K562 (cell line): ENCODE data around the gene NUDT21. TPM values are rescaled to one million over a fixed set of nuclear protein-coding genes. Genes with fewer than 3 reads are reported as not detected.

Experiments used
- ATAC-seq: fragments of 200-7000 bp; cut with Tn5 transposase; 3 replicates; pipeline ENCODE4 v1.9.1; 2020; ENCODE audit warnings: moderate library complexity
- BruUV-seq: library from RNA; stranded (reverse); fragments of 400-500 nt; replicated peaks from 2 replicates; lab custom pipeline; 2021; lab: Mats Ljungman, UMichigan
- CTCF ChIA-PET: fragments of 300-600 bp; formaldehyde crosslinking; extraction: SDS; loops from one replicate; lab custom pipeline; 2021; ENCODE audit warnings: low intra/inter-chr PET ratio; lab: Yijun Ruan, JAX
- POLR2A ChIA-PET: fragments of 300-600, 350-650 bp; sonication (Branson Sonifier 250); formaldehyde crosslinking; extraction: SDS; loops from one replicate; lab custom pipeline; 2021; ENCODE audit warnings: antibody characterized with exemption, inconsistent platforms; lab: Yijun Ruan, JAX
- DNase-seq, 4 experiments: peaks; one replicate each; pipeline versions ENCODE4 v3.0.0 to v3.0.0-alpha.2; 2011 to 2018; ENCODE audit warnings: low spot score in 3 of 4, mixed read lengths in 3 of 4; ENCODE audit errors: extremely low read depth in 1 of 4
- FAIRE-seq: peaks from 2 replicates; lab custom pipeline; 2011; peaks lifted over from hg19 to GRCh38; lab: Jason Lieb, UNC
- H2AFZ ChIP-seq: 2 replicates; pipeline ENCODE4 v1.6.0; 2011; ENCODE audit warnings: low read depth, low read length, control low read depth, inconsistent platforms
- H3K27ac ChIP-seq: fragments of 200-600 bp; 3 replicates; pipeline ENCODE4 v1.8.0; 2011; ENCODE audit warnings: low read depth, mild to moderate bottlenecking, control low read depth, inconsistent platforms, low read length, moderate library complexity, mixed read lengths; ENCODE audit errors: extremely low read depth
- H3K27me3 ChIP-seq, 2 experiments: fragments of 300-600 bp in 1 of 2; 2 replicates in 1 of 2; 3 replicates in 1 of 2; pipeline versions ENCODE4 v1.6.0 to v1.8.0; 2011; ENCODE audit warnings: inconsistent platforms in 2 of 2, low read length in 2 of 2, mild to moderate bottlenecking in 1 of 2, mixed read lengths in 1 of 2, moderate library complexity in 1 of 2; ENCODE audit not compliant: control insufficient read depth in 2 of 2, insufficient read depth in 2 of 2
- H3K36me3 ChIP-seq: fragments of 300-600 bp; 3 replicates; pipeline ENCODE4 v1.8.0; 2011; ENCODE audit warnings: mild to moderate bottlenecking, low read length, inconsistent platforms; ENCODE audit not compliant: control insufficient read depth, insufficient read depth
- H3K4me1 ChIP-seq, 2 experiments: fragments of 200-600 bp in 1 of 2; replicated peaks in 1 of 2; 2 replicates in 1 of 2; 3 replicates in 1 of 2; pipeline versions ENCODE4 v1.5.1 to v1.8.0; 2011; ENCODE audit warnings: inconsistent platforms in 2 of 2, low read length in 2 of 2, mild to moderate bottlenecking in 1 of 2, mixed read lengths in 1 of 2, moderate library complexity in 1 of 2; ENCODE audit not compliant: control insufficient read depth in 2 of 2, insufficient read depth in 2 of 2
- H3K4me2 ChIP-seq: 2 replicates; pipeline ENCODE4 v1.6.1; 2011; ENCODE audit warnings: low read length, control low read depth, inconsistent platforms, mixed read lengths; ENCODE audit not compliant: insufficient read depth
- H3K4me3 ChIP-seq: fragments of 200-600 bp; sonication (generic), shearing (Covaris generic); 2 replicates; pipeline ENCODE4 v1.5.1; 2016; ENCODE audit warnings: control low read depth, inconsistent platforms
- H3K79me2 ChIP-seq: fragments of 200-600 bp; 3 replicates; pipeline ENCODE4 v1.8.0; 2011; ENCODE audit warnings: low read length, inconsistent platforms; ENCODE audit not compliant: control insufficient read depth, insufficient read depth
- H3K9ac ChIP-seq, 2 experiments: 2 replicates each; pipeline versions ENCODE4 v1.6.0 to v1.6.1; 2011; ENCODE audit warnings: low read depth in 2 of 2, low read length in 2 of 2, control low read depth in 1 of 2, inconsistent platforms in 1 of 2, mild to moderate bottlenecking in 1 of 2, mixed read lengths in 1 of 2; ENCODE audit not compliant: insufficient read depth in 1 of 2
- H3K9me1 ChIP-seq: one replicate; pipeline ENCODE4 v1.6.0; 2011; ENCODE audit warnings: inconsistent platforms, mild to moderate bottlenecking, low read length, moderate library complexity; ENCODE audit not compliant: control insufficient read depth, insufficient read depth
- H3K9me3 ChIP-seq: replicated peaks from 2 replicates; pipeline ENCODE4 v1.5.1; 2011; ENCODE audit warnings: low read depth, low read length, inconsistent platforms; ENCODE audit not compliant: control insufficient read depth, insufficient read depth
- H4K20me1 ChIP-seq: replicated peaks from 2 replicates; pipeline ENCODE4 v1.6.1; 2011; ENCODE audit warnings: low read length, inconsistent platforms, mixed read lengths; ENCODE audit not compliant: control insufficient read depth, insufficient read depth
- ADNP ChIP-seq: fragments of 200-800 bp; sonication (Bioruptor generic); IDR thresholded peaks from 2 replicates; pipeline ENCODE4 v1.6.1; 2016; ENCODE audit warnings: missing genetic modification characterization, missing compliant biosample characterization
- BMI1 ChIP-seq: fragments of 150-350 bp; IDR thresholded peaks from 2 replicates; pipeline ENCODE4 v1.6.1; 2014; ENCODE audit warnings: low read length
- ELF1 ChIP-seq: fragments of 200-800 bp; sonication (Bioruptor generic); IDR thresholded peaks from 2 replicates; pipeline ENCODE4 v1.6.1; 2016; ENCODE audit warnings: missing genetic modification characterization, missing compliant biosample characterization
- FOXP1 ChIP-seq: sonication (generic); formaldehyde crosslinking; IDR thresholded peaks from 2 replicates; pipeline ENCODE4 v1.8.0; 2022; ENCODE audit warnings: mild to moderate bottlenecking, missing genetic modification reagents
- MNT ChIP-seq, 2 experiments: fragments of 450-650 bp; conservative IDR thresholded peaks; 2 replicates each; pipeline ENCODE4 v1.6.1; 2017; ENCODE audit warnings: mild to moderate bottlenecking in 2 of 2, moderate library complexity in 2 of 2
- UBTF ChIP-seq, 2 experiments: IDR thresholded peaks; 2 replicates each; pipeline ENCODE4 v1.6.1; 2012; ENCODE audit warnings: improper control_type of control experiment in 2 of 2, low read depth in 2 of 2, low read length in 2 of 2, borderline replicate concordance in 1 of 2
- ZBTB7A ChIP-seq: IDR thresholded peaks from 2 replicates; pipeline ENCODE4 v1.6.1; 2011; ENCODE audit warnings: low read depth, mild to moderate bottlenecking, low read length, moderate library complexity, borderline replicate concordance; ENCODE audit not compliant: control insufficient read depth
- ZFX ChIP-seq: sonication (generic); formaldehyde crosslinking; IDR thresholded peaks from 2 replicates; pipeline ENCODE4 v1.8.0; 2022; ENCODE audit warnings: mild to moderate bottlenecking, missing genetic modification reagents, moderate library complexity
- ZNF12 ChIP-seq: sonication (generic); formaldehyde crosslinking; IDR thresholded peaks from 2 replicates; pipeline ENCODE4 v1.4.0; 2020; ENCODE audit warnings: mild to moderate bottlenecking, missing genetic modification reagents
- ZNF121 ChIP-seq: sonication (generic); formaldehyde crosslinking; conservative IDR thresholded peaks from 2 replicates; pipeline ENCODE4 v1.8.0; 2022; ENCODE audit warnings: missing genetic modification reagents
- ZNF586 ChIP-seq: fragments of 450-650 bp; formaldehyde crosslinking; conservative IDR thresholded peaks from 2 replicates; pipeline ENCODE4 v1.4.0; 2020; ENCODE audit warnings: mild to moderate bottlenecking, moderate library complexity
- ZNF707 ChIP-seq: fragments of 250-450 bp; sonication (Bioruptor Pico); conservative IDR thresholded peaks from 2 replicates; pipeline ENCODE4 v1.8.0; 2022; ENCODE audit warnings: inconsistent platforms, mild to moderate bottlenecking, moderate library complexity
- in situ Hi-C: fragments of 300-500 bp; cut with MboI; formaldehyde crosslinking; loops from 4 replicates; pipeline ENCODE4 v1.15.0; 2018; ENCODE audit warnings: inconsistent platforms, mixed read lengths
- intact Hi-C: fragments of 100-400 bp; cut with micrococcal nuclease; formaldehyde crosslinking; loops from 2 replicates; pipeline ENCODE4 v1.14.2; 2022
- polyA plus RNA-seq, 8 experiments: library from polyadenylated mRNA; depleted of rRNA in 4 of 8; stranded (reverse) in 5 of 8; unstranded in 3 of 8; fragments of >200 nt; fragmentation: Nextera tagmentation in 2 of 8; fragmentation: Illumina TruSeq in 1 of 8; extraction: Ambion mirVana in 2 of 8; extraction: Trizol in 1 of 8; gene quantifications; 2 replicates each; pipeline versions ENCODE4 v1.2.1 to v1.2.3, GENCODE V29; 2011 to 2014; ENCODE audit warnings: inconsistent platforms in 1 of 8, missing spikeins in 1 of 8
- total RNA-seq, 7 experiments: library from RNA; depleted of rRNA in 6 of 7; stranded (reverse); fragments of >200 nt in 6 of 7; fragmentation: Illumina TruSeq in 2 of 7; extraction: Trizol in 2 of 7; gene quantifications; 2 replicates each; pipeline versions ENCODE4 v1.2.1 to v1.2.3, GENCODE V29; 2011 to 2021; ENCODE audit warnings: low replicate concordance in 1 of 7

Gene NUDT21
- total and polyA plus RNA-seq, 9 of the 15 experiments (the other 6 are each of a cell fraction or from before 2014, with no cell fraction given): 62.4 to 218 (median 121) TPM

- Histone ChIP-seq H3K4me3 (no peak overlapping the region), H3K27me3 (no peaks in the 10 kb centered on the region), H2AFZ (no peak overlapping the region), H3K27ac (no peak overlapping the region)
- no peak for ATAC-seq
- intact Hi-C loops: no loop called here
- POLR2A ChIA-PET: interaction anchor here (1.1 kb wide), 1 partner anchor 80 kb away, joined by 3 read pairs; no protein-coding TSS in a partner anchor
- BruUV-seq: no TSS peak
- CTCF ChIA-PET: no interaction called here
- TF ChIP-seq UBTF (IDR thresholded peaks at IDR 0.05; ENCODE audit: borderline replicate concordance in 1 of 2, low read depth in 2 of 2, low read length in 2 of 2) (no peak), MNT (conservative IDR thresholded peaks at IDR 0.05) (no peak), ZBTB7A (no peak), ELF1 (tag) (no peak), ZNF12 (CRISPR knock-in tag) (no peak), ZNF707 (CRISPR knock-in tag) (no peak), ADNP (no peak), BMI1 (no peak), ZNF121 (CRISPR knock-in tag) (no peak), FOXP1 (CRISPR knock-in tag) (no peak), ZFX (CRISPR knock-in tag) (no peak), ZNF586 (CRISPR knock-in tag) (no peak)
- TF ChIP-seq, all 486 proteins: peak for 0
- H3K9me3 ChIP-seq: no peaks in the 10 kb centered on the region
- FAIRE-seq (no peak), DNase-seq (no peak)
- peaks cover 92% of the 10 kb centered on the region for H3K79me2 ChIP-seq
- H4K20me1 ChIP-seq: peaks cover 12% of the 10 kb centered on the region; the same call in 1 of the 2 replicates
- H3K4me1 ChIP-seq: peaks cover 21 to 38% of the 10 kb centered on the region in 2 experiments
- H3K9me1 ChIP-seq: no peaks in the 10 kb centered on the region
- H3K9ac ChIP-seq: 0 out of 4 replicates have a peak overlapping the region, but pooled peaks of 1 of the 2 experiments have one; percentile 70
- H3K4me2 ChIP-seq: no peak overlapping the region
- peaks cover 7% of the 10 kb centered on the region; the same call in 1 of the 3 replicates for H3K36me3 ChIP-seq
- in situ Hi-C loops: no loop called here
Measured at GRCh38 chr16:56420613-56421012, 30.5 kb downstream of the NUDT21 start.
